GM21723 (cell line): ENCODE measurements around the gene SREK1IP1.

Experiments used
- ATAC-seq: cut with Tn5 transposase; IDR thresholded peaks from one replicate; pipeline ENCODE4 v1.9.1; 2021; ENCODE audit warnings: mild to moderate bottlenecking, moderate library complexity; ENCODE audit not compliant: unreplicated experiment

The SREK1IP1 gene

GRCh38 chr5:64688391-64688790, 80.1 kb downstream of the SREK1IP1 start:
- ATAC-seq = no peak

- ATAC-seq = no peak
Measured at GRCh38 chr5:64685866-64686265, 82.6 kb downstream of the SREK1IP1 start.

GRCh38 chr5:64682608-64683007, 85.9 kb downstream of the SREK1IP1 start:
- no peak for ATAC-seq

- ATAC-seq = no peak
Measured at GRCh38 chr5:64680289-64680688, 88.2 kb downstream of the SREK1IP1 start.

- no peak for ATAC-seq
Measured at GRCh38 chr5:64678374-64678773, 90.1 kb downstream of the SREK1IP1 start.

- ATAC-seq = no peak
Measured at GRCh38 chr5:64671678-64672077, 96.8 kb downstream of the SREK1IP1 start.

- no peak for ATAC-seq
Measured at GRCh38 chr5:64670277-64670676, 98.2 kb downstream of the SREK1IP1 start.
